Progenitor cell of endocrine pancreas (in vitro differentiated cells): Measurements from ENCODE around the gene TNFRSF8. TPM values are rescaled to one million over a fixed set of nuclear protein-coding genes. Genes with fewer than 3 reads are reported as not detected.

Experiments
- DNase-seq: peaks from one replicate; pipeline ENCODE4 v3.0.0; 2021; ENCODE audit warnings: low spot score; ENCODE audit not compliant: unreplicated experiment
- H3K27ac Mint-ChIP-seq: 2 replicates; pipeline ENCODE4 v1.8.0; 2021; ENCODE audit warnings: mild to moderate bottlenecking, moderate library complexity, mixed read lengths
- H3K27me3 Mint-ChIP-seq: 2 replicates; pipeline ENCODE4 v1.8.0; 2021; ENCODE audit warnings: mixed read lengths
- H3K36me3 Mint-ChIP-seq: 2 replicates; pipeline ENCODE4 v1.8.0; 2022; ENCODE audit warnings: mixed read lengths; ENCODE audit not compliant: insufficient read depth
- H3K4me1 Mint-ChIP-seq: 2 replicates; pipeline ENCODE4 v1.8.0; 2021; ENCODE audit warnings: low read depth, mixed read lengths
- H3K4me3 Mint-ChIP-seq: 2 replicates; pipeline ENCODE4 v1.8.0; 2021; ENCODE audit warnings: low read depth, mild to moderate bottlenecking, moderate library complexity, mixed read lengths
- H3K9me3 Mint-ChIP-seq: 2 replicates; pipeline ENCODE4 v1.8.0; 2021; ENCODE audit warnings: low read depth, mixed read lengths
- CTCF ChIP-seq: fragments of 200-600 bp; sonication (generic); IDR thresholded peaks from one replicate; pipeline ENCODE4 v1.5.0; 2021; ENCODE audit warnings: antibody characterized with exemption, mild to moderate bottlenecking; ENCODE audit not compliant: unreplicated experiment
- total RNA-seq: library from RNA; stranded (reverse); gene quantifications from 2 replicates; pipeline ENCODE4 v1.2.1, GENCODE V29; 2021

Gene TNFRSF8
- total RNA-seq, 1 donor from 2014 or later = not detected

- Mint-ChIP-seq H3K27me3 (peaks cover 48% of the 10 kb centered on the region), H3K9me3 (no peaks in the 10 kb centered on the region), H3K36me3 (no peaks in the 10 kb centered on the region), H3K4me3 (no peak overlapping the region), H3K27ac (no peak overlapping the region), H3K4me1 (peaks cover 2% of the 10 kb centered on the region)
- TF ChIP-seq CTCF = no peak
- no peak for DNase-seq
Measured at GRCh38 chr1:12059722-12060464, 3.2 kb upstream of the TNFRSF8 start.

- no peak overlapping the region for H3K4me3 Mint-ChIP-seq
- H3K27me3 Mint-ChIP-seq = peaks cover 51% of the 10 kb centered on the region
- TF ChIP-seq CTCF = no peak
- H3K27ac Mint-ChIP-seq = no peak overlapping the region
- peaks cover 2% of the 10 kb centered on the region for H3K4me1 Mint-ChIP-seq
- H3K36me3 Mint-ChIP-seq = no peaks in the 10 kb centered on the region
- H3K9me3 Mint-ChIP-seq = no peaks in the 10 kb centered on the region
- no peak for DNase-seq
Measured at GRCh38 chr1:12060500-12060899, 2.6 kb upstream of the TNFRSF8 start.

- H3K36me3 Mint-ChIP-seq = no peaks in the 10 kb centered on the region
- DNase-seq = no peak
- TF ChIP-seq CTCF = no peak
- H3K4me1 Mint-ChIP-seq = peaks cover 2% of the 10 kb centered on the region
- H3K27me3 Mint-ChIP-seq = peaks cover 76% of the 10 kb centered on the region
- H3K9me3 Mint-ChIP-seq = no peaks in the 10 kb centered on the region
- H3K4me3 Mint-ChIP-seq = no peak overlapping the region
- H3K27ac Mint-ChIP-seq = no peak overlapping the region
Measured at GRCh38 chr1:12064073-12064969, 1.2 kb downstream of the TNFRSF8 start.

GRCh38 chr1:12065872-12066271 lies 2.8 kb downstream of the TNFRSF8 start:
- DNase-seq = no peak
- Mint-ChIP-seq H3K4me1 (peaks cover 2% of the 10 kb centered on the region), H3K9me3 (no peaks in the 10 kb centered on the region), H3K36me3 (no peaks in the 10 kb centered on the region), H3K27me3 (peaks cover 79% of the 10 kb centered on the region), H3K4me3 (no peak overlapping the region), H3K27ac (no peak overlapping the region)
- no peak for TF ChIP-seq CTCF
